H1 (cell line): ENCODE results near the gene HYDIN. TPM values are rescaled to one million over a fixed set of nuclear protein-coding genes. Genes with fewer than 3 reads are reported as not detected.

Experiments
- CTCF ChIA-PET: fragments of 300-600 bp; sonication (Branson Sonifier 250); formaldehyde crosslinking; loops from one replicate; lab custom pipeline; 2021; ENCODE audit not compliant: partially characterized antibody; lab: Charles Lee
- POLR2A ChIA-PET: fragments of 300-600 bp; sonication (Branson Sonifier 250); formaldehyde crosslinking; loops from one replicate; lab custom pipeline; 2021; ENCODE audit warnings: inconsistent platforms; ENCODE audit not compliant: partially characterized antibody; lab: Charles Lee
- DNase-seq, 2 experiments: peaks; one replicate each; pipeline versions ENCODE4 v3.0.0 to v3.0.0-alpha.2; 2010 to 2022; ENCODE audit warnings: low spot score in 2 of 2, low read depth in 1 of 2, mixed read lengths in 1 of 2
- FAIRE-seq: peaks from 2 replicates; lab custom pipeline; 2011; peaks lifted over from hg19 to GRCh38; lab: Jason Lieb, UNC
- H2AFZ ChIP-seq: 2 replicates; pipeline ENCODE4 v1.8.1; 2012; ENCODE audit warnings: low read length, inconsistent platforms
- H2AK5ac ChIP-seq: 2 replicates; pipeline ENCODE4 v1.6.1; 2013; ENCODE audit warnings: low read depth, low read length
- H2BK120ac ChIP-seq: replicated peaks from 2 replicates; pipeline ENCODE3; 2013; ENCODE audit warnings: low read depth, low read length, inconsistent platforms
- H2BK12ac ChIP-seq: 2 replicates; pipeline ENCODE4 v1.6.1; 2013; ENCODE audit warnings: low read depth, low read length
- H2BK15ac ChIP-seq: 2 replicates; pipeline ENCODE4 v1.6.1; 2013; ENCODE audit warnings: low read length
- H2BK20ac ChIP-seq: 2 replicates; pipeline ENCODE4 v1.6.1; 2013; ENCODE audit warnings: low read length
- H2BK5ac ChIP-seq: 2 replicates; pipeline ENCODE4 v1.6.1; 2013; ENCODE audit warnings: low read depth, low read length
- H3K14ac ChIP-seq: 2 replicates; pipeline ENCODE4 v1.6.1; 2013; ENCODE audit warnings: inconsistent platforms; ENCODE audit not compliant: insufficient read length
- H3K18ac ChIP-seq: 2 replicates; pipeline ENCODE4 v1.6.1; 2013; ENCODE audit warnings: low read length; ENCODE audit errors: extremely low read depth
- H3K23ac ChIP-seq: 2 replicates; pipeline ENCODE4 v1.6.1; 2013; ENCODE audit warnings: inconsistent platforms; ENCODE audit not compliant: insufficient read length
- H3K23me2 ChIP-seq: 2 replicates; pipeline ENCODE4 v1.6.1; 2013; ENCODE audit warnings: low read depth, low read length
- H3K27ac ChIP-seq: 2 replicates; pipeline ENCODE4 v1.6.1; 2011; ENCODE audit warnings: low read depth, low read length, inconsistent platforms
- H3K27me3 ChIP-seq, 4 experiments: replicated peaks in 1 of 4; 1 replicate in 1 of 4; 2 replicates in 3 of 4; pipeline versions ENCODE4 v1.6.1 to v1.8.1; 2011 to 2013; ENCODE audit warnings: low read length in 3 of 4, mild to moderate bottlenecking in 3 of 4, inconsistent platforms in 2 of 4, mixed read lengths in 2 of 4, moderate library complexity in 1 of 4; ENCODE audit not compliant: control insufficient read depth in 3 of 4, insufficient read depth in 3 of 4; ENCODE audit errors: extremely low read depth in 1 of 4
- H3K36me3 ChIP-seq, 4 experiments: 2 replicates each; pipeline versions ENCODE4 v1.6.1 to v1.8.1; 2011 to 2013; ENCODE audit warnings: mild to moderate bottlenecking in 4 of 4, low read length in 3 of 4, moderate library complexity in 2 of 4, control low read depth in 1 of 4, inconsistent platforms in 1 of 4; ENCODE audit not compliant: insufficient read depth in 4 of 4, control insufficient read depth in 2 of 4
- H3K4ac ChIP-seq: replicated peaks from 2 replicates; pipeline ENCODE3; 2013; ENCODE audit warnings: low read length, low read depth, mixed read lengths, inconsistent platforms; ENCODE audit not compliant: insufficient read length
- H3K4me1 ChIP-seq, 4 experiments: replicated peaks in 1 of 4; 1 replicate in 1 of 4; 2 replicates in 3 of 4; pipeline versions ENCODE4 v1.6.1 to v1.8.1; 2011 to 2013; ENCODE audit warnings: low read length in 3 of 4, inconsistent platforms in 2 of 4, mixed read lengths in 1 of 4; ENCODE audit not compliant: insufficient read depth in 4 of 4, control insufficient read depth in 3 of 4
- H3K4me2 ChIP-seq, 2 experiments: 2 replicates each; pipeline versions ENCODE4 v1.6.1 to v1.8.1; 2011 to 2013; ENCODE audit warnings: low read depth in 2 of 2, low read length in 2 of 2, control low read depth in 1 of 2, inconsistent platforms in 1 of 2, mild to moderate bottlenecking in 1 of 2; ENCODE audit not compliant: insufficient read depth in 1 of 2
- H3K4me3 ChIP-seq, 4 experiments: fragments of 200-600, 300-600 bp in 1 of 4; sonication (generic), shearing (Covaris generic), sonication (Bioruptor Twin) in 1 of 4; 2 replicates each; pipeline versions ENCODE4 v1.5.1 to v1.8.1; 2011 to 2016; ENCODE audit warnings: low read length in 4 of 4, low read depth in 3 of 4, control low read depth in 2 of 4, inconsistent platforms in 2 of 4, mild to moderate bottlenecking in 2 of 4, mixed read lengths in 1 of 4, moderate library complexity in 1 of 4; ENCODE audit not compliant: insufficient read depth in 2 of 4; ENCODE audit errors: extremely low read depth in 1 of 4
- H3K56ac ChIP-seq: replicated peaks from 2 replicates; pipeline ENCODE3; 2013; ENCODE audit warnings: low read depth, mild to moderate bottlenecking, mixed read lengths, low read length, inconsistent platforms; ENCODE audit not compliant: insufficient read length
- H3K79me1 ChIP-seq: 2 replicates; pipeline ENCODE4 v1.6.1; 2013; ENCODE audit warnings: low read depth, low read length, control low read depth
- H3K79me2 ChIP-seq, 2 experiments: 2 replicates each; pipeline versions ENCODE4 v1.6.1 to v1.8.1; 2012 to 2013; ENCODE audit warnings: low read length in 2 of 2, mild to moderate bottlenecking in 2 of 2, inconsistent platforms in 1 of 2; ENCODE audit not compliant: insufficient read depth in 2 of 2, control insufficient read depth in 1 of 2
- H3K9ac ChIP-seq, 4 experiments: replicated peaks in 1 of 4; 1 replicate in 1 of 4; 2 replicates in 3 of 4; pipeline versions ENCODE4 v1.6.1 to v1.8.1; 2011 to 2013; ENCODE audit warnings: low read depth in 3 of 4, low read length in 3 of 4, control low read depth in 2 of 4, mild to moderate bottlenecking in 2 of 4, moderate library complexity in 2 of 4, inconsistent platforms in 1 of 4; ENCODE audit errors: extremely low read depth in 1 of 4
- H3K9me3 ChIP-seq, 2 experiments: 2 replicates each; pipeline versions ENCODE4 v1.6.1 to v1.8.1; 2012 to 2013; ENCODE audit warnings: mild to moderate bottlenecking in 2 of 2, moderate library complexity in 2 of 2, control low read depth in 1 of 2, inconsistent platforms in 1 of 2, low read depth in 1 of 2, low read length in 1 of 2, mixed read lengths in 1 of 2; ENCODE audit not compliant: insufficient read depth in 2 of 2
- H4K20me1 ChIP-seq, 2 experiments: replicated peaks in 1 of 2; 2 replicates each; pipeline versions ENCODE3 to v1.8.1; 2011 to 2013; ENCODE audit warnings: inconsistent platforms in 2 of 2, low read length in 2 of 2, mild to moderate bottlenecking in 1 of 2; ENCODE audit not compliant: insufficient read depth in 2 of 2, control insufficient read depth in 1 of 2
- H4K5ac ChIP-seq: 2 replicates; pipeline ENCODE4 v1.6.1; 2013; ENCODE audit warnings: low read length, low read depth, mixed read lengths, inconsistent platforms; ENCODE audit not compliant: insufficient read length
- H4K8ac ChIP-seq: 2 replicates; pipeline ENCODE4 v1.8.0; 2013; ENCODE audit warnings: mild to moderate bottlenecking, moderate library complexity, low read length, inconsistent platforms; ENCODE audit not compliant: insufficient read depth; ENCODE audit errors: extremely low read depth
- H4K91ac ChIP-seq: replicated peaks from 2 replicates; pipeline ENCODE3; 2013; ENCODE audit warnings: low read length, mixed read lengths, inconsistent platforms; ENCODE audit not compliant: insufficient read length
- BACH1 ChIP-seq: IDR thresholded peaks from 2 replicates; pipeline ENCODE4 v1.6.1; 2012; ENCODE audit warnings: low read length, improper control_type of control experiment
- CTCF ChIP-seq, 3 experiments: IDR thresholded peaks; 1 replicate in 2 of 3; 2 replicates in 1 of 3; pipeline versions ENCODE4 v1.5.1 to v1.6.1; 2011; ENCODE audit warnings: low read length in 3 of 3, mild to moderate bottlenecking in 3 of 3, inconsistent platforms in 2 of 3, low read depth in 1 of 3, moderate library complexity in 1 of 3; ENCODE audit not compliant: insufficient read depth in 1 of 3; ENCODE audit errors: control extremely low read depth in 1 of 3
- EP300 ChIP-seq, 2 experiments: IDR thresholded peaks; 1 replicate in 1 of 2; 2 replicates in 1 of 2; pipeline ENCODE4 v1.6.1; 2011 to 2012; ENCODE audit warnings: low read depth in 2 of 2, low read length in 2 of 2, mild to moderate bottlenecking in 2 of 2, borderline replicate concordance in 1 of 2, inconsistent platforms in 1 of 2, moderate library complexity in 1 of 2
- RAD21 ChIP-seq, 2 experiments: IDR thresholded peaks in 1 of 2; conservative IDR thresholded peaks in 1 of 2; 2 replicates each; pipeline ENCODE4 v1.6.1; 2011; ENCODE audit warnings: low read depth in 2 of 2, low read length in 2 of 2, improper control_type of control experiment in 1 of 2, inconsistent platforms in 1 of 2, mild to moderate bottlenecking in 1 of 2, moderate library complexity in 1 of 2
- SIX5 ChIP-seq: IDR thresholded peaks from 2 replicates; pipeline ENCODE4 v1.6.1; 2011; ENCODE audit warnings: mild to moderate bottlenecking, low read depth, low read length
- TAF1 ChIP-seq: IDR thresholded peaks from 2 replicates; pipeline ENCODE4 v1.6.1; 2011; ENCODE audit warnings: mild to moderate bottlenecking, low read depth, low read length
- TBP ChIP-seq: IDR thresholded peaks from 2 replicates; pipeline ENCODE4 v1.6.1; 2011; ENCODE audit warnings: low read depth, low read length, improper control_type of control experiment
- WGBS, 2 experiments: shearing (Covaris generic) in 1 of 2; methylation state at CpG; one replicate each; pipeline versions ENCODE4 v1.1.6 to v1.1.7; 2013 to 2015; ENCODE audit warnings: low lambda C conversion rate in 2 of 2, mixed read lengths in 2 of 2, inconsistent platforms in 1 of 2, low coverage in 1 of 2, missing lambda C conversion rate in 1 of 2; ENCODE audit not compliant: insufficient replicate concordance in 2 of 2, insufficient coverage in 1 of 2, insufficient read length in 1 of 2; ENCODE audit errors: extremely low coverage in 1 of 2, missing lambda C conversion rate in 1 of 2; 5-methylcytosine and 5-hydroxymethylcytosine counted together
- polyA plus RNA-seq, 7 experiments: library from polyadenylated mRNA; depleted of rRNA in 3 of 7; stranded (reverse) in 5 of 7; unstranded in 2 of 7; fragments of >200 nt in 5 of 7; fragments of 200-250 nt in 2 of 7; gene quantifications; 1 replicate in 5 of 7; 2 replicates in 1 of 7; 4 replicates in 1 of 7; pipeline versions ENCODE4 v1.2.1 to v1.2.3, GENCODE V29; 2011 to 2013; ENCODE audit warnings: missing spikeins in 2 of 7, mixed read lengths in 2 of 7
- total RNA-seq: library from RNA; stranded (reverse); fragmentation: NEBNext Ultra II Directional; extraction: Animal tissue kit (Norgen Biotek cat#: 25700); gene quantifications from 2 replicates; pipeline ENCODE4 v1.2.1, GENCODE V29; 2021
- TF ChIP-seq, protein P1 (sequence below): IDR thresholded peaks from 2 replicates; pipeline ENCODE4 v1.6.1; 2011; ENCODE audit warnings: low read length, improper control_type of control experiment

HYDIN gene
- total and polyA plus RNA-seq, 2 of the 8 experiments (the other 6 are each of a cell fraction or from before 2014, with no cell fraction given), result 1.1 to 1.8 TPM

DNA sequence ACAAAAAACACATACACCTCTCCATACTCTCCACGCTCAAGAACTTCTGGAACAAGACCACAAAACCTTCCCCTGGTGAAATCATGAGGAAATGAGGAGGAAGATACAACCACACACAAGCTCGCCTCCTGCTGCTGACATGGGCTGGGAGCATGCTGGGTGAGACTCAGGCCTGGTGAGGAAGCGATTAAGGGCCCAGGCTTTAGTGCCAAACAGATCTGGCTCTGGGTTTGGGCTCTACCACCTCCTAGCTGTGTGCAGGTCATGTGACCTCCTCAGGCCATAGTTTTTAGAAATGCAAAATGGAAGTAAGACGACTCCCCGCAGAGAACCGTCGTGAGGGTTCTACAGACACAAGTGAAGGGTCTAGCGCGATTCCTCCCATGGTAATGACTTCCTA lies 470.9 kb downstream of the HYDIN start:
- Histone ChIP-seq H3K27ac (no peak overlapping the region), H4K5ac (no peak overlapping the region), H2BK20ac (no peak overlapping the region), H3K4ac (no peak overlapping the region), H3K9me3 (no peaks in the 10 kb centered on the region), H2AFZ (no peak overlapping the region), H2BK120ac (no peak overlapping the region), H3K9ac (no peak overlapping the region), H3K4me1 (peaks cover 0 to 10% (median 2%) of the 10 kb centered on the region in 4 experiments; a peak in 2 of 7 replicates), H2BK12ac (no peak overlapping the region), H4K8ac (no peak overlapping the region), H3K79me2 (no peaks in the 10 kb centered on the region), H3K23ac (no peak overlapping the region), H3K4me2 (no peak overlapping the region), H3K18ac (no peak overlapping the region), H2BK5ac (no peak overlapping the region), H4K20me1 (peaks cover 0 to 5% of the 10 kb centered on the region in 2 experiments), H3K23me2 (no peaks in the 10 kb centered on the region), H4K91ac (no peak overlapping the region), H3K14ac (no peak overlapping the region), H3K79me1 (peaks cover 2% of the 10 kb centered on the region; the same call in 1 of the 2 replicates), H3K27me3 (no peaks in the 10 kb centered on the region)
- DNase-seq, result no peak
- WGBS, 2 experiments, result 92 to 100% methylated on average over 1 to 9 of the region's 9 CpGs
- POLR2A ChIA-PET, result interaction anchor here (1.0 kb wide), 1 partner anchor 81 kb away, joined by 5 read pairs; no protein-coding TSS in a partner anchor
- FAIRE-seq, result no peak
- TF ChIP-seq EP300 (IDR thresholded peaks at IDR 0.05; ENCODE audit: borderline replicate concordance in 1 of 2, low read depth in 2 of 2, low read length in 2 of 2), result no peak
- TF ChIP-seq, protein P1, sequence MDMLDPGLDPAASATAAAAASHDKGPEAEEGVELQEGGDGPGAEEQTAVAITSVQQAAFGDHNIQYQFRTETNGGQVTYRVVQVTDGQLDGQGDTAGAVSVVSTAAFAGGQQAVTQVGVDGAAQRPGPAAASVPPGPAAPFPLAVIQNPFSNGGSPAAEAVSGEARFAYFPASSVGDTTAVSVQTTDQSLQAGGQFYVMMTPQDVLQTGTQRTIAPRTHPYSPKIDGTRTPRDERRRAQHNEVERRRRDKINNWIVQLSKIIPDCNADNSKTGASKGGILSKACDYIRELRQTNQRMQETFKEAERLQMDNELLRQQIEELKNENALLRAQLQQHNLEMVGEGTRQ, result peak; percentile 10; the same call in 1 of the 2 replicates
- peak; percentile 16 to 45 (median 22); a peak in 3 of 4 replicates for TF ChIP-seq CTCF (IDR thresholded peaks at IDR 0.05; ENCODE audit: control extremely low read depth in 1 of 3, insufficient read depth in 1 of 3, low read depth in 1 of 3, low read length in 3 of 3)
- TF ChIP-seq BACH1, result no peak
- TF ChIP-seq SIX5, result no peak
- peak in 1 of 2 experiments; percentile 23; a peak in 1 of 4 replicates for TF ChIP-seq RAD21 (IDR thresholded peaks at IDR 0.05 in 1 of 2, conservative IDR thresholded peaks at IDR 0.05 in 1 of 2; ENCODE audit: low read depth in 2 of 2, low read length in 2 of 2)
- TF ChIP-seq TAF1, result no peak
- TF ChIP-seq TBP, result no peak
- TF ChIP-seq, all 59 proteins: peak for 3
- CTCF ChIA-PET, result interaction anchor here (0.7 to 3.6 kb wide), 9 partner anchors 10 to 80 kb away, joined by 3 to 39 read pairs (median 5); no protein-coding TSS in a partner anchor
- Histone ChIP-seq H2BK15ac (no peak overlapping the region), H3K4me3 (no peak overlapping the region), H2AK5ac (no peak overlapping the region), H3K56ac (no peak overlapping the region), H3K36me3 (peaks cover 0 to 14% (median 8%) of the 10 kb centered on the region in 4 experiments; a peak in 3 of 8 replicates)
